OCI-LY7 (cell line): Measurements from ENCODE around the gene USHBP1. TPM values are rescaled to one million over a fixed set of nuclear protein-coding genes. Genes with fewer than 3 reads are reported as not detected.
A peak's percentile ranks its signal among the peaks of the same experiment; 100 is the strongest.

Experiments used
- BruUV-seq: library from RNA; stranded (reverse); fragments of 400-500 nt; replicated peaks from 2 replicates; lab custom pipeline; 2021; lab: Mats Ljungman, UMichigan
- CTCF ChIA-PET: fragments of 300-600 bp; sonication (Branson Sonifier 250); formaldehyde crosslinking; loops from one replicate; lab custom pipeline; 2022; ENCODE audit warnings: antibody characterized with exemption; ENCODE audit not compliant: unreplicated experiment; lab: Charles Lee
- POLR2A ChIA-PET: fragments of 300-600 bp; sonication (Branson Sonifier 250); formaldehyde crosslinking; loops from one replicate; lab custom pipeline; 2022; ENCODE audit warnings: antibody characterized with exemption; lab: Charles Lee
- DNase-seq: peaks from one replicate; pipeline ENCODE4 v3.0.0-alpha.2; 2015; ENCODE audit warnings: low spot score
- H2AFZ ChIP-seq: fragments of 200-600 bp; sonication (generic), shearing (Covaris generic); 2 replicates; pipeline ENCODE4 v1.6.1; 2014; ENCODE audit warnings: mild to moderate bottlenecking, antibody characterized with exemption, low read length, moderate library complexity
- H3K27ac ChIP-seq: fragments of 200-600 bp; sonication (generic); 2 replicates; pipeline ENCODE4 v1.5.1; 2014; ENCODE audit warnings: mixed run types, low read depth, mild to moderate bottlenecking, moderate library complexity, low read length, inconsistent platforms; ENCODE audit not compliant: poor library complexity, severe bottlenecking
- H3K36me3 ChIP-seq: fragments of 200-600 bp; sonication (generic); 2 replicates; pipeline ENCODE4 v1.6.1; 2014; ENCODE audit warnings: mild to moderate bottlenecking, antibody characterized with exemption, low read length, moderate library complexity, mixed read lengths; ENCODE audit not compliant: insufficient read depth
- H3K4me1 ChIP-seq: fragments of 200-600 bp; sonication (generic); 2 replicates; pipeline ENCODE4 v1.5.1; 2014; ENCODE audit warnings: mild to moderate bottlenecking, low read length; ENCODE audit not compliant: insufficient read depth, poor library complexity, severe bottlenecking
- H3K4me2 ChIP-seq: fragments of 200-600 bp; sonication (generic); 2 replicates; pipeline ENCODE4 v1.6.1; 2014; ENCODE audit warnings: mild to moderate bottlenecking, low read length
- H3K4me3 ChIP-seq: fragments of 200-600 bp; sonication (generic); 2 replicates; pipeline ENCODE4 v1.5.1; 2014; ENCODE audit warnings: mild to moderate bottlenecking, low read depth, low read length; ENCODE audit not compliant: poor library complexity, severe bottlenecking
- H3K79me2 ChIP-seq: fragments of 200-600 bp; sonication (generic); 2 replicates; pipeline ENCODE4 v1.6.1; 2016; ENCODE audit warnings: low read depth, mild to moderate bottlenecking, low read length, moderate library complexity, mixed read lengths; ENCODE audit not compliant: insufficient read depth
- H3K9me2 ChIP-seq: fragments of 200-600 bp; sonication (generic); 2 replicates; pipeline ENCODE4 v1.6.1; 2016; ENCODE audit warnings: mild to moderate bottlenecking, low read length, mixed read lengths; ENCODE audit not compliant: insufficient read depth
- H3K9me3 ChIP-seq: fragments of 200-600 bp; sonication (generic); 2 replicates; pipeline ENCODE4 v1.6.1; 2014; ENCODE audit warnings: mild to moderate bottlenecking, mixed run types, low read length, mixed read lengths
- H4K20me1 ChIP-seq: fragments of 200-600 bp; sonication (generic); 2 replicates; pipeline ENCODE4 v1.6.1; 2014; ENCODE audit warnings: mild to moderate bottlenecking, antibody characterized with exemption, low read length, moderate library complexity, mixed read lengths; ENCODE audit not compliant: insufficient read depth
- CTCF ChIP-seq: fragments of 200-600 bp; sonication (generic); conservative IDR thresholded peaks from 2 replicates; pipeline ENCODE4 v1.5.1; 2014; ENCODE audit warnings: mild to moderate bottlenecking, antibody characterized with exemption, low read length, moderate library complexity, mixed read lengths
- EZH2phosphoT487 ChIP-seq: fragments of 200-600 bp; sonication (generic); IDR thresholded peaks from 2 replicates; pipeline ENCODE4 v1.6.1; 2018; ENCODE audit warnings: low read depth, borderline replicate concordance, mild to moderate bottlenecking, mixed run types, antibody characterized with exemption, low read length, moderate library complexity, mixed read lengths
- intact Hi-C: fragments of 100-400 bp; cut with micrococcal nuclease; formaldehyde crosslinking; loops from one replicate; pipeline ENCODE4 v1.10.0; 2022; ENCODE audit not compliant: unreplicated experiment
- total RNA-seq, 2 experiments: library from RNA; depleted of rRNA in 1 of 2; stranded (reverse); fragments of >200 nt in 1 of 2; shearing (Covaris generic) in 1 of 2; gene quantifications; 2 replicates each; pipeline ENCODE4 v1.2.3, GENCODE V29; 2014 to 2022

Gene USHBP1
- total RNA-seq, 2 experiments from 2014 or later = 3.1 to 7.6 TPM

GRCh38 chr19:17307876-17308377, 43.4 kb upstream of the USHBP1 start:
- ChIA-PET CTCF (no interaction called here), POLR2A (interaction anchor here (1.3 to 2.4 kb wide), 2 partner anchors 9 to 25 kb away, joined by 8 to 15 read pairs; no protein-coding TSS in a partner anchor)
- H3K79me2 ChIP-seq = peaks cover 31% of the 10 kb centered on the region
- H4K20me1 ChIP-seq = 0 out of 2 replicates have a peak, but pooled peaks cover 5% of the 10 kb centered on the region
- intact Hi-C loops = loop anchor here (5.0 kb wide), 1 partner anchor 444 kb away; the partner anchor contains the start of gene FCHO1
- TF ChIP-seq EZH2phosphoT487 = no peak
- no peak for TF ChIP-seq CTCF
- H3K36me3 ChIP-seq = peaks cover 13% of the 10 kb centered on the region; the same call in 1 of the 2 replicates
- no peaks in the 10 kb centered on the region for H3K9me3 ChIP-seq
- no peak overlapping the region for H3K4me3 ChIP-seq
- peak overlapping the region; percentile 11 for H3K27ac ChIP-seq
- no peak for DNase-seq
- H2AFZ ChIP-seq = no peak overlapping the region
- no peaks in the 10 kb centered on the region for H3K9me2 ChIP-seq
- H3K4me1 ChIP-seq = peaks cover 39% of the 10 kb centered on the region
- H3K4me2 ChIP-seq = peak overlapping the region; percentile 76; the same call in 1 of the 2 replicates
- no TSS peak for BruUV-seq

DNA sequence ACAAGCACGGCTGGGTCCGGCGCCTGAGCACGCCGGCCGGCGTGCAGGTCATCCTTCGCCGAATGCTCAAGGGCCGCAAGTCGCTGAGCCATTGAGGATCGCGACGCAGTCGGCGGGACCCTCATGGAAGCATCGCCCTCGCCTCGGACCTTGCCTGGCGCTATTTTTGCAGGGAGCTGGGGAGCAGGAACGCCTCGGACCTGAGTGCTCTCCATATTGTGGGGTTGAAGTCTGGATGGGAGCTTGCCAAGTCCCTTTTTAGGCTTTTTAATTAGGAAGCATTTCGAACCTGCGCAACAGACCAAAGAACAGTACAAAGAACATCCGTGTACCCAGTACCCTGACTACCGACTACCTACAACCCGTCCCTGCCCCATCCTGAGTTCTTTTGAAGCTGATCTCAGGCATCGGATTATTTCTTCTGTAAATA, 41.8 kb upstream of the USHBP1 start:
- Histone ChIP-seq H3K9me3 (no peaks in the 10 kb centered on the region), H4K20me1 (0 out of 2 replicates have a peak, but pooled peaks cover 5% of the 10 kb centered on the region), H3K36me3 (0 out of 2 replicates have a peak, but pooled peaks cover 5% of the 10 kb centered on the region), H3K9me2 (no peaks in the 10 kb centered on the region), H3K4me1 (peaks cover 51% of the 10 kb centered on the region), H3K4me2 (peak overlapping the region; percentile 76), H2AFZ (peak overlapping the region; percentile 50), H3K4me3 (peak overlapping the region; percentile 89), H3K27ac (peak overlapping the region; percentile 90), H3K79me2 (peaks cover 27% of the 10 kb centered on the region)
- TSS peak; percentile 87 for BruUV-seq
- ChIA-PET POLR2A (interaction anchor here (0.6 to 0.9 kb wide), 8 partner anchors 13 to 221 kb away, joined by 3 to 6 read pairs (median 4); partner anchors contain the start of gene BABAM1), CTCF (interaction anchor here (0.8 kb wide), 1 partner anchor 26 kb away, joined by 5 read pairs; no protein-coding TSS in a partner anchor)
- peak; percentile 35 for DNase-seq
- intact Hi-C loops = loop anchor here (5.0 kb wide), 1 partner anchor 446 kb away; the partner anchor contains the start of gene FCHO1
- no peak for TF ChIP-seq CTCF
- TF ChIP-seq EZH2phosphoT487 = no peak
